ENCODE results near the gene EPX. TPM values are rescaled to one million over a fixed set of nuclear protein-coding genes. Genes with fewer than 3 reads are reported as not detected.

The EPX gene
- total and polyA plus RNA-seq, 2 of the 4 experiments (the other 2 are of a cell fraction), result not detected

Other genes starting within 250 kb of the EPX start
- 4.1 and 4.2 TPM in 2 replicates for gene CUEDC1, start 237.3 kb upstream of the EPX start, total RNA-seq (2012; rRNA removed)
- gene CUEDC1, start 237.3 kb upstream of the EPX start, polyA plus RNA-seq (2012; rRNA removed), result 21.2 and 22.6 TPM in 2 replicates
- gene VEZF1, start 204.5 kb upstream of the EPX start, total RNA-seq (2012; rRNA removed), result 40.3 and 42.1 TPM in 2 replicates
- gene VEZF1, start 204.5 kb upstream of the EPX start, polyA plus RNA-seq (2012; rRNA removed), result 21.1 and 22.4 TPM in 2 replicates
- 357 and 513 TPM in 2 replicates for gene SRSF1, start 185.5 kb upstream of the EPX start, total RNA-seq (2012; rRNA removed)
- 155 and 190 TPM in 2 replicates for gene SRSF1, start 185.5 kb upstream of the EPX start, polyA plus RNA-seq (2012; rRNA removed)
- 9.1 and 12.8 TPM in 2 replicates for gene DYNLL2, start 109.3 kb upstream of the EPX start, total RNA-seq (2012; rRNA removed)
- 11.9 and 14.2 TPM in 2 replicates for gene DYNLL2, start 109.3 kb upstream of the EPX start, polyA plus RNA-seq (2012; rRNA removed)
- not detected in 2 replicates for gene OR4D1, start 44.3 kb upstream of the EPX start, total RNA-seq (2012; rRNA removed)
- not detected in 2 replicates for gene OR4D1, start 44.3 kb upstream of the EPX start, polyA plus RNA-seq (2012; rRNA removed)
- not detected in 2 replicates for gene OR4D2, start 25.7 kb upstream of the EPX start, total RNA-seq (2012; rRNA removed)
- not detected in 2 replicates for gene OR4D2, start 25.7 kb upstream of the EPX start, polyA plus RNA-seq (2012; rRNA removed)
- gene MKS1, start 26.5 kb downstream of the EPX start, total RNA-seq (2012; rRNA removed), result 8.9 and 11.5 TPM in 2 replicates
- gene MKS1, start 26.5 kb downstream of the EPX start, polyA plus RNA-seq (2012; rRNA removed), result 11.0 and 13.2 TPM in 2 replicates
- not detected in 2 replicates for gene LPO, start 45.9 kb downstream of the EPX start, total RNA-seq (2012; rRNA removed)
- gene LPO, start 45.9 kb downstream of the EPX start, polyA plus RNA-seq (2012; rRNA removed), result not detected in 2 replicates
- not detected in 2 replicates for gene MPO, start 88.2 kb downstream of the EPX start, total RNA-seq (2012; rRNA removed)
- gene MPO, start 88.2 kb downstream of the EPX start, polyA plus RNA-seq (2012; rRNA removed), result not detected in 2 replicates
- gene TSPOAP1, start 136.1 kb downstream of the EPX start, total RNA-seq (2012; rRNA removed), result 0.56 and 0.90 TPM in 2 replicates
- 1.2 and 1.6 TPM in 2 replicates for gene TSPOAP1, start 136.1 kb downstream of the EPX start, polyA plus RNA-seq (2012; rRNA removed)
- gene SUPT4H1, start 159.5 kb downstream of the EPX start, total RNA-seq (2012; rRNA removed), result 51.6 and 83.6 TPM in 2 replicates
- 97.3 and 129 TPM in 2 replicates for gene SUPT4H1, start 159.5 kb downstream of the EPX start, polyA plus RNA-seq (2012; rRNA removed)
- gene RNF43, start 224.8 kb downstream of the EPX start, total RNA-seq (2012; rRNA removed), result under 0.01 TPM in 2 replicates
- gene RNF43, start 224.8 kb downstream of the EPX start, polyA plus RNA-seq (2012; rRNA removed), result not detected in 2 replicates